GM12864 (cell line): Measurements from ENCODE around the gene PCNT.

Experiments
- DNase-seq: peaks from one replicate; pipeline ENCODE4 v3.0.0-alpha.2; 2011; ENCODE audit warnings: low read depth
- H3K4me3 ChIP-seq: 2 replicates; pipeline ENCODE4 v1.5.1; 2011; ENCODE audit warnings: mild to moderate bottlenecking, low read depth, low read length, control low read depth
- CTCF ChIP-seq: IDR thresholded peaks from 2 replicates; pipeline ENCODE4 v1.5.1; 2011; ENCODE audit warnings: low read depth, mild to moderate bottlenecking, moderate library complexity, low read length, control low read depth, inconsistent platforms; ENCODE audit errors: missing control alignments

Gene PCNT

GRCh38 chr21:46482846-46483231 is 158.9 kb downstream of the PCNT start:
- TF ChIP-seq CTCF: no peak

GRCh38 chr21:46483300-46484295 is 159.6 kb downstream of the PCNT start:
- no peak overlapping the region for H3K4me3 ChIP-seq
- DNase-seq: no peak
- TF ChIP-seq CTCF: no peak

More at GRCh38 chr21:46482846-46483231, 158.9 kb downstream of the PCNT start:
- no peak for DNase-seq
- no peak overlapping the region for H3K4me3 ChIP-seq

- no peak overlapping the region for H3K4me3 ChIP-seq
- TF ChIP-seq CTCF: no peak
- no peak for DNase-seq
Measured at GRCh38 chr21:46486481-46487126, 162.6 kb downstream of the PCNT start.

- no peak for TF ChIP-seq CTCF
- no peak for DNase-seq
- no peak overlapping the region for H3K4me3 ChIP-seq
Measured at GRCh38 chr21:46489162-46489663, 165.3 kb downstream of the PCNT start.

- DNase-seq: no peak
- no peak for TF ChIP-seq CTCF
- H3K4me3 ChIP-seq: no peak overlapping the region
Measured at GRCh38 chr21:46489800-46490199, 165.8 kb downstream of the PCNT start.

GRCh38 chr21:46491553-46491952 is 167.6 kb downstream of the PCNT start:
- no peak overlapping the region for H3K4me3 ChIP-seq
- DNase-seq: no peak
- no peak for TF ChIP-seq CTCF
